Measurements from ENCODE around the gene BAIAP2L2.
A peak's percentile ranks its signal among the peaks of the same experiment; 100 is the strongest.

The BAIAP2L2 gene

GRCh38 chr22:38098410-38099249 is 11.9 kb downstream of the BAIAP2L2 start:
- Histone ChIP-seq H3K9me3 (ENCODE audit: control insufficient read depth, low read depth, low read length) (no peaks in the 10 kb centered on the region), H3K4me3 (ENCODE audit: low read length) (peak overlapping the region; percentile 67), H3K9ac (ENCODE audit: low read length) (no peak overlapping the region), H3K27ac (ENCODE audit: low read length) (no peak overlapping the region), H3K36me3 (ENCODE audit: control insufficient read depth, low read depth, low read length) (no peaks in the 10 kb centered on the region), H3K4me1 (ENCODE audit: control insufficient read depth, low read depth, low read length) (peaks cover 8% of the 10 kb centered on the region), H3K27me3 (ENCODE audit: control insufficient read depth, insufficient read depth, low read length) (no peaks in the 10 kb centered on the region)

GRCh38 chr22:38097557-38098409 is 12.7 kb downstream of the BAIAP2L2 start:
- no peaks in the 10 kb centered on the region for H3K27me3 ChIP-seq (ENCODE audit: control insufficient read depth, insufficient read depth, low read length)
- no peaks in the 10 kb centered on the region for H3K36me3 ChIP-seq (ENCODE audit: control insufficient read depth, low read depth, low read length)
- peak overlapping the region; percentile 67 for H3K4me3 ChIP-seq (ENCODE audit: low read length)
- H3K27ac ChIP-seq (ENCODE audit: low read length): no peak overlapping the region
- no peaks in the 10 kb centered on the region for H3K9me3 ChIP-seq (ENCODE audit: control insufficient read depth, low read depth, low read length)
- H3K4me1 ChIP-seq (ENCODE audit: control insufficient read depth, low read depth, low read length): peaks cover 8% of the 10 kb centered on the region
- H3K9ac ChIP-seq (ENCODE audit: low read length): peak overlapping the region; percentile 36

GRCh38 chr22:38097058-38097457 is 13.4 kb downstream of the BAIAP2L2 start:
- H3K4me1 ChIP-seq (ENCODE audit: control insufficient read depth, low read depth, low read length): peaks cover 8% of the 10 kb centered on the region
- peak overlapping the region; percentile 67 for H3K4me3 ChIP-seq (ENCODE audit: low read length)
- peak overlapping the region; percentile 36 for H3K9ac ChIP-seq (ENCODE audit: low read length)
- no peak overlapping the region for H3K27ac ChIP-seq (ENCODE audit: low read length)
- H3K27me3 ChIP-seq (ENCODE audit: control insufficient read depth, insufficient read depth, low read length): no peaks in the 10 kb centered on the region
- no peaks in the 10 kb centered on the region for H3K9me3 ChIP-seq (ENCODE audit: control insufficient read depth, low read depth, low read length)
- no peaks in the 10 kb centered on the region for H3K36me3 ChIP-seq (ENCODE audit: control insufficient read depth, low read depth, low read length)

GRCh38 chr22:38089474-38089851 is 21.0 kb downstream of the BAIAP2L2 start:
- no peak overlapping the region for H3K27ac ChIP-seq (ENCODE audit: low read length)
- no peaks in the 10 kb centered on the region for H3K27me3 ChIP-seq (ENCODE audit: control insufficient read depth, insufficient read depth, low read length)
- H3K4me1 ChIP-seq (ENCODE audit: control insufficient read depth, low read depth, low read length): peaks cover 3% of the 10 kb centered on the region
- H3K36me3 ChIP-seq (ENCODE audit: control insufficient read depth, low read depth, low read length): no peaks in the 10 kb centered on the region
- H3K9me3 ChIP-seq (ENCODE audit: control insufficient read depth, low read depth, low read length): no peaks in the 10 kb centered on the region
- H3K9ac ChIP-seq (ENCODE audit: low read length): no peak overlapping the region
- no peak overlapping the region for H3K4me3 ChIP-seq (ENCODE audit: low read length)

GRCh38 chr22:38088629-38089473 is 21.6 kb downstream of the BAIAP2L2 start:
- no peaks in the 10 kb centered on the region for H3K27me3 ChIP-seq (ENCODE audit: control insufficient read depth, insufficient read depth, low read length)
- no peak overlapping the region for H3K4me3 ChIP-seq (ENCODE audit: low read length)
- no peak overlapping the region for H3K27ac ChIP-seq (ENCODE audit: low read length)
- no peaks in the 10 kb centered on the region for H3K9me3 ChIP-seq (ENCODE audit: control insufficient read depth, low read depth, low read length)
- peaks cover 4% of the 10 kb centered on the region for H3K4me1 ChIP-seq (ENCODE audit: control insufficient read depth, low read depth, low read length)
- H3K9ac ChIP-seq (ENCODE audit: low read length): no peak overlapping the region
- no peaks in the 10 kb centered on the region for H3K36me3 ChIP-seq (ENCODE audit: control insufficient read depth, low read depth, low read length)

- H3K36me3 ChIP-seq (ENCODE audit: control insufficient read depth, low read depth, low read length): no peaks in the 10 kb centered on the region
- H3K4me3 ChIP-seq (ENCODE audit: low read length): no peak overlapping the region
- H3K9ac ChIP-seq (ENCODE audit: low read length): no peak overlapping the region
- no peak overlapping the region for H3K27ac ChIP-seq (ENCODE audit: low read length)
- no peaks in the 10 kb centered on the region for H3K27me3 ChIP-seq (ENCODE audit: control insufficient read depth, insufficient read depth, low read length)
- no peaks in the 10 kb centered on the region for H3K9me3 ChIP-seq (ENCODE audit: control insufficient read depth, low read depth, low read length)
- peaks cover 4% of the 10 kb centered on the region for H3K4me1 ChIP-seq (ENCODE audit: control insufficient read depth, low read depth, low read length)
Measured at GRCh38 chr22:38087855-38088254, 22.6 kb downstream of the BAIAP2L2 start.

GRCh38 chr22:38086942-38087341 is 23.5 kb downstream of the BAIAP2L2 start:
- Histone ChIP-seq H3K9me3 (ENCODE audit: control insufficient read depth, low read depth, low read length) (no peaks in the 10 kb centered on the region), H3K4me1 (ENCODE audit: control insufficient read depth, low read depth, low read length) (peaks cover 4% of the 10 kb centered on the region), H3K36me3 (ENCODE audit: control insufficient read depth, low read depth, low read length) (no peaks in the 10 kb centered on the region), H3K9ac (ENCODE audit: low read length) (no peak overlapping the region), H3K27me3 (ENCODE audit: control insufficient read depth, insufficient read depth, low read length) (peaks cover 5% of the 10 kb centered on the region), H3K27ac (ENCODE audit: low read length) (no peak overlapping the region), H3K4me3 (ENCODE audit: low read length) (no peak overlapping the region)

GRCh38 chr22:38086001-38086845 is 24.3 kb downstream of the BAIAP2L2 start:
- Histone ChIP-seq H3K9ac (ENCODE audit: low read length) (no peak overlapping the region), H3K4me1 (ENCODE audit: control insufficient read depth, low read depth, low read length) (peaks cover 4% of the 10 kb centered on the region), H3K27ac (ENCODE audit: low read length) (no peak overlapping the region), H3K36me3 (ENCODE audit: control insufficient read depth, low read depth, low read length) (no peaks in the 10 kb centered on the region), H3K4me3 (ENCODE audit: low read length) (no peak overlapping the region), H3K27me3 (ENCODE audit: control insufficient read depth, insufficient read depth, low read length) (peaks cover 10% of the 10 kb centered on the region), H3K9me3 (ENCODE audit: control insufficient read depth, low read depth, low read length) (no peaks in the 10 kb centered on the region)

GRCh38 chr22:38085501-38085900 is 25.0 kb downstream of the BAIAP2L2 start:
- Histone ChIP-seq H3K27me3 (ENCODE audit: control insufficient read depth, insufficient read depth, low read length) (peaks cover 17% of the 10 kb centered on the region), H3K4me3 (ENCODE audit: low read length) (no peak overlapping the region), H3K9ac (ENCODE audit: low read length) (no peak overlapping the region), H3K36me3 (ENCODE audit: control insufficient read depth, low read depth, low read length) (no peaks in the 10 kb centered on the region), H3K4me1 (ENCODE audit: control insufficient read depth, low read depth, low read length) (peaks cover 4% of the 10 kb centered on the region), H3K9me3 (ENCODE audit: control insufficient read depth, low read depth, low read length) (no peaks in the 10 kb centered on the region), H3K27ac (ENCODE audit: low read length) (no peak overlapping the region)

- peaks cover 4% of the 10 kb centered on the region for H3K4me1 ChIP-seq (ENCODE audit: control insufficient read depth, low read depth, low read length)
- no peak overlapping the region for H3K4me3 ChIP-seq (ENCODE audit: low read length)
- no peaks in the 10 kb centered on the region for H3K9me3 ChIP-seq (ENCODE audit: control insufficient read depth, low read depth, low read length)
- H3K36me3 ChIP-seq (ENCODE audit: control insufficient read depth, low read depth, low read length): no peaks in the 10 kb centered on the region
- no peak overlapping the region for H3K27ac ChIP-seq (ENCODE audit: low read length)
- H3K27me3 ChIP-seq (ENCODE audit: control insufficient read depth, insufficient read depth, low read length): peaks cover 22% of the 10 kb centered on the region
- H3K9ac ChIP-seq (ENCODE audit: low read length): no peak overlapping the region
Measured at GRCh38 chr22:38085056-38085455, 25.4 kb downstream of the BAIAP2L2 start.

Data from iPS-18a (cell line).